Muscle layer of duodenum (tissue), 2 donors: ENCODE data around the gene BOD1L2.

Experiments
- H3K27ac ChIP-seq: one replicate; pipeline ENCODE4 v1.7.0; 2013; ENCODE audit warnings: mild to moderate bottlenecking, low read length
- H3K27me3 ChIP-seq: one replicate; pipeline ENCODE4 v1.7.0; 2013; ENCODE audit warnings: low read depth, mild to moderate bottlenecking, control low read depth, low read length
- H3K36me3 ChIP-seq, 2 donors: one replicate each; pipeline ENCODE4 v1.7.0; 2013; ENCODE audit warnings: low read length in 2 of 2, control low read depth in 1 of 2, mild to moderate bottlenecking in 1 of 2; ENCODE audit not compliant: insufficient read depth in 2 of 2, control insufficient read depth in 1 of 2
- H3K4me1 ChIP-seq, 2 donors: one replicate each; pipeline ENCODE4 v1.7.0; 2013; ENCODE audit warnings: low read length in 2 of 2, mild to moderate bottlenecking in 2 of 2, control low read depth in 1 of 2, moderate library complexity in 1 of 2; ENCODE audit not compliant: insufficient read depth in 2 of 2, control insufficient read depth in 1 of 2
- H3K4me3 ChIP-seq, 2 donors: one replicate each; pipeline ENCODE4 v1.7.0; 2013; ENCODE audit warnings: low read length in 2 of 2, low read depth in 1 of 2, mild to moderate bottlenecking in 1 of 2
- H3K9me3 ChIP-seq, 2 donors: one replicate each; pipeline ENCODE4 v1.7.0; 2013; ENCODE audit warnings: low read length in 2 of 2, control low read depth in 1 of 2, mild to moderate bottlenecking in 1 of 2; ENCODE audit not compliant: control insufficient read depth in 1 of 2
- donor health status: healthy.

BOD1L2 gene

GRCh38 chr18:57131782-57132181 lies 15.1 kb upstream of the BOD1L2 start:
- H3K4me1 ChIP-seq, result no peaks in the 10 kb centered on the region
- H3K27ac ChIP-seq, result no peak overlapping the region
- H3K4me3 ChIP-seq, result no peak overlapping the region
- no peaks in the 10 kb centered on the region for H3K27me3 ChIP-seq
- no peaks in the 10 kb centered on the region for H3K9me3 ChIP-seq
- H3K36me3 ChIP-seq, result no peaks in the 10 kb centered on the region

GRCh38 chr18:57134618-57135135 lies 12.2 kb upstream of the BOD1L2 start:
- H3K9me3 ChIP-seq, result no peaks in the 10 kb centered on the region
- no peak overlapping the region for H3K27ac ChIP-seq
- H3K36me3 ChIP-seq, result no peaks in the 10 kb centered on the region
- no peaks in the 10 kb centered on the region for H3K27me3 ChIP-seq
- no peak overlapping the region for H3K4me3 ChIP-seq
- no peaks in the 10 kb centered on the region for H3K4me1 ChIP-seq

- H3K27me3 ChIP-seq, result no peaks in the 10 kb centered on the region
- H3K27ac ChIP-seq, result no peak overlapping the region
- no peaks in the 10 kb centered on the region for H3K4me1 ChIP-seq
- no peaks in the 10 kb centered on the region for H3K36me3 ChIP-seq
- no peaks in the 10 kb centered on the region for H3K9me3 ChIP-seq
- no peak overlapping the region for H3K4me3 ChIP-seq
These were observed 11.2 kb upstream of the BOD1L2 start for GRCh38 chr18:57135699-57136098.

DNA sequence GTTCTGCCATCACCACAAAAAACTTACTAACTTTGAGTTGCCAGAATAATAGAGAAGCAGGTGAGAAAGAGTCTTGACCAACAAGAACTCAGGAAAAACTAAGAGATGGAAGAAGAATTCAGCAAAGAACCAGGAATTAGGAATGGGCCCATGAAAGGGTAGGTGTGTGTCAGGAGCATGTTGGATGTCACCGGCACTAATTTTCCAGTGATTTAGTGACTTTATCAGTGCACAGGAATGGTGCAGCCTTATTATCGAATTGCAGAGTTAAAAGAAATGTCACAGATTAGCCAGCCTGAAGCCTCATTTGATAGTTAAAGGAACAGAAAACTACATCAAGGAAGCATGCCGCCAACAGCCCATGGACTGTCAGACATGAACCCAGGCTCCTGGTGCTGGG lies 9.0 kb upstream of the BOD1L2 start:
- no peaks in the 10 kb centered on the region for H3K36me3 ChIP-seq
- H3K4me3 ChIP-seq, result no peak overlapping the region
- H3K27ac ChIP-seq, result no peak overlapping the region
- no peaks in the 10 kb centered on the region for H3K9me3 ChIP-seq
- H3K4me1 ChIP-seq, result peaks cover 0 to 5% of the 10 kb centered on the region in 2 donors
- no peaks in the 10 kb centered on the region for H3K27me3 ChIP-seq

DNA sequence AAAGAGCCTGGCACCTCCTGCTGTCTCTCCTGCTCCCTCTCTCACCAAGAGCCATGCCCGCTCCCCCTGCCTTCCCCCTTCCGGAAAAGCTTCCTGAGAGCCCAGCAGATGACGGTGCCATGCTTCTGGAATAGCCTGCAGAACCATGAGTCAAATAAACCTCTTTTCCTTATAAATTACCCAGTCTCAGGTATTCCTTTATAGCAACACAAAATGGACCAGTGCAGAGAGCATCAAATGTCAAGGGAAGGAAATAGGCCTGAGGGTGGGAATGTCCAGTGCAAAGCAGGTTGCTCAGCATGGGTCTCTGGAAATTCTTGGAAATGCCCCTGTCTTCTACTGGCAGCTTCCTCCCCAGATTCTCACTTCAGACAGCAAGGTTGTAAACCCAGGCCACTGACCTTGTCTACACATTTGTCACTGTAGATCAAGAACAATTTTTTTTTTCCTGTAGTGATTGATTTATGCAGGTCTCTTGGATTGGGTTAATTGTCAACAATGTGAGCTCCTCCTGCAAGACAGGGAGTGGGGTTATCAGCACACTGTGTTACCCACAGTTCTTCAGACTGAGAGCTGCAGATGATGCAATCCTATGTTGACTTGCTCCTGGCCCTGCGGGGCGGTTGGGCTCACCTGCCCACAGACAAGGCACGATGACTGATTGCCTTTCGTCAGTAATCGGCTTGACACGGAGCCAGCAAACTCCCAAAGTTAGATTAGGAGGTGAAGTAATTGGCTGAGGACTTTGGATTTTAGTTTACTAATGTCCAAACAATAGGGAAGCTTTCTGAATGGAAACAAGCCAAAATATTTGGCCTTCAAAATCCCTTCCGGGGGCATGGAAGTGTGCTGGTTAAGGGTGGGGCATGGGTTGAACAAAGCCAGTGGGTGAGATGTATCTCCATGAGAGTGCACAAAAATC lies 5.4 kb upstream of the BOD1L2 start:
- Histone ChIP-seq H3K36me3 (no peaks in the 10 kb centered on the region), H3K9me3 (no peaks in the 10 kb centered on the region), H3K27me3 (no peaks in the 10 kb centered on the region), H3K4me3 (no peak overlapping the region), H3K4me1 (peaks cover 0 to 5% of the 10 kb centered on the region in 2 donors), H3K27ac (no peak overlapping the region)

- Histone ChIP-seq H3K27ac (no peak overlapping the region), H3K36me3 (no peaks in the 10 kb centered on the region), H3K27me3 (no peaks in the 10 kb centered on the region), H3K4me1 (peaks cover 0 to 5% of the 10 kb centered on the region in 2 donors), H3K9me3 (no peaks in the 10 kb centered on the region), H3K4me3 (no peak overlapping the region)
These were observed 4.6 kb upstream of the BOD1L2 start for GRCh38 chr18:57142324-57142723.

GRCh38 chr18:57143265-57143664 lies 3.6 kb upstream of the BOD1L2 start:
- no peak overlapping the region for H3K27ac ChIP-seq
- no peaks in the 10 kb centered on the region for H3K27me3 ChIP-seq
- no peak overlapping the region for H3K4me3 ChIP-seq
- no peaks in the 10 kb centered on the region for H3K36me3 ChIP-seq
- peaks cover 0 to 5% of the 10 kb centered on the region in 2 donors for H3K4me1 ChIP-seq
- H3K9me3 ChIP-seq, result no peaks in the 10 kb centered on the region

- H3K4me3 ChIP-seq, result no peak overlapping the region
- H3K36me3 ChIP-seq, result no peaks in the 10 kb centered on the region
- no peaks in the 10 kb centered on the region for H3K27me3 ChIP-seq
- no peak overlapping the region for H3K27ac ChIP-seq
- no peaks in the 10 kb centered on the region for H3K9me3 ChIP-seq
- peaks cover 0 to 5% of the 10 kb centered on the region in 2 donors for H3K4me1 ChIP-seq
These were observed 1.4 kb downstream of the BOD1L2 start for GRCh38 chr18:57148263-57148662.

DNA sequence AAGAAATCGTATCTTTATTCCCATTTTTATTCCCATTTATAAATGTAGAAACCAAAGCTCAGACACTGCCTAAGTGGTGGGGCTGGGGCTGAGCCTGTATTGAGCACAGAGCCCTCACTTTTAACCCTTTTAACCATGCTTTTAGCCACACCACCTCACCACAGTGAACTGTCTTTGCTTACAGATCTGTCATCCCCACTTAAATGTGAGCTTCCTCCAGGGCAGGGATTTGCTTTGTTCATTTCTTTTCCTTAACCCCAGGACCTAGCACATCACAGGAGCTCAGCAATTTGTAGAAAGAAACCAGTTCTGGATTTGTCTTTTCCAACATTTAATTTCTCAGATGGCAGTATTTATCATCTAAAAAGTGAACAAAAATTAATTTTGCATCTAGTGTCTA lies 2.2 kb downstream of the BOD1L2 start:
- no peaks in the 10 kb centered on the region for H3K27me3 ChIP-seq
- no peak overlapping the region for H3K27ac ChIP-seq
- no peaks in the 10 kb centered on the region for H3K36me3 ChIP-seq
- no peaks in the 10 kb centered on the region for H3K9me3 ChIP-seq
- H3K4me1 ChIP-seq, result peaks cover 0 to 5% of the 10 kb centered on the region in 2 donors
- H3K4me3 ChIP-seq, result no peak overlapping the region

- peaks cover 0 to 5% of the 10 kb centered on the region in 2 donors for H3K4me1 ChIP-seq
- no peaks in the 10 kb centered on the region for H3K36me3 ChIP-seq
- H3K9me3 ChIP-seq, result no peaks in the 10 kb centered on the region
- H3K27me3 ChIP-seq, result no peaks in the 10 kb centered on the region
- no peak overlapping the region for H3K4me3 ChIP-seq
- no peak overlapping the region for H3K27ac ChIP-seq
These were observed 2.6 kb downstream of the BOD1L2 start for GRCh38 chr18:57149531-57149930.

DNA sequence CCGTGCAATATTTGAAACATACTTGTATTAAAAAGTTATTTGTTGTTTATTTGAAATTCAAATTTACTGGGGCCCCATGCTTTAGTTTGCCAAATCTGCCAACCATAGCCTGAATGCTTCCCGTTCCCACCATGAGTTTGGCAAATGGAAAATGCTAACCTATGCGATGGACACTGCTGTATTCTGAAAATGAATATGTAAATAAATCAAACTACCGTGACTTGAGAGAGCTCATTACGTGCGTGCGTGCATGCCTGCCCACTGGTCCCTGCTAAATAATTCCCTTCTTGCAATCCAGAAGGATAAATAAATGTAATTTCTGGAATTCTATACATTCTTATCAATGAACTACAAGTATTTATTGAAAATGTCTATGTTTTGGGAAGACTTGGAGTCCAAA lies 3.2 kb downstream of the BOD1L2 start:
- no peaks in the 10 kb centered on the region for H3K27me3 ChIP-seq
- no peaks in the 10 kb centered on the region for H3K36me3 ChIP-seq
- H3K9me3 ChIP-seq, result no peaks in the 10 kb centered on the region
- H3K4me1 ChIP-seq, result peaks cover 0 to 5% of the 10 kb centered on the region in 2 donors
- no peak overlapping the region for H3K27ac ChIP-seq
- H3K4me3 ChIP-seq, result no peak overlapping the region
